Epithelial cell of esophagus (primary cell): ENCODE measurements around the gene ARL10.
A peak's percentile ranks its signal among the peaks of the same experiment; 100 is the strongest.

Source experiments
- DNase-seq: peaks from one replicate; pipeline ENCODE4 v3.0.0; 2010; ENCODE audit warnings: low read depth
- H3K4me3 ChIP-seq: 2 replicates; pipeline ENCODE4 v1.5.1; 2011; ENCODE audit warnings: mild to moderate bottlenecking, low read length, control low read depth
- CTCF ChIP-seq: IDR thresholded peaks from 2 replicates; pipeline ENCODE4 v1.5.1; 2011; ENCODE audit warnings: low read depth, mild to moderate bottlenecking, low read length, control low read depth, inconsistent platforms; ENCODE audit not compliant: insufficient read depth; ENCODE audit errors: missing control alignments

ARL10 gene

GRCh38 chr5:176388444-176389134, 23.3 kb downstream of the ARL10 start, which contains the start of the genes HIGD2A and NOP16:
HIGD2A (plus strand) TSS chr5:176388751; CDS start chr5:176388820, 69 bp downstream.
NOP16 (minus strand) TSS chr5:176388598; CDS start chr5:176388539, 59 bp downstream.
- TF ChIP-seq CTCF: peak; percentile 2
- peak; percentile 99 for DNase-seq
- peak within 1 kb of the TSS; percentile 94 for H3K4me3 ChIP-seq

- TF ChIP-seq CTCF: no peak
- H3K4me3 ChIP-seq: peak overlapping the region; percentile 94
Measured at GRCh38 chr5:176389135-176390123, 24.1 kb downstream of the ARL10 start.

GRCh38 chr5:176391479-176391878, 26.2 kb downstream of the ARL10 start:
- no peak for TF ChIP-seq CTCF
- H3K4me3 ChIP-seq: no peak overlapping the region
- DNase-seq: no peak

More at GRCh38 chr5:176389135-176390123, 24.1 kb downstream of the ARL10 start:
- no peak for DNase-seq

- DNase-seq: no peak
- TF ChIP-seq CTCF: no peak
- H3K4me3 ChIP-seq: no peak overlapping the region
Measured at GRCh38 chr5:176391999-176392398, 26.7 kb downstream of the ARL10 start.

- DNase-seq: no peak
- TF ChIP-seq CTCF: no peak
- H3K4me3 ChIP-seq: no peak overlapping the region
Measured at GRCh38 chr5:176392526-176392925, 27.2 kb downstream of the ARL10 start.

GRCh38 chr5:176394096-176394495, 28.8 kb downstream of the ARL10 start:
- H3K4me3 ChIP-seq: no peak overlapping the region
- TF ChIP-seq CTCF: no peak
- DNase-seq: no peak
